GM10847 (cell line): ENCODE data around the gene PRDX6.

Experiments
- POLR2A ChIP-seq: IDR thresholded peaks from 2 replicates; pipeline ENCODE4 v1.6.1; 2011; ENCODE audit not compliant: insufficient read length; ENCODE audit errors: extremely low read depth

The PRDX6 gene

DNA sequence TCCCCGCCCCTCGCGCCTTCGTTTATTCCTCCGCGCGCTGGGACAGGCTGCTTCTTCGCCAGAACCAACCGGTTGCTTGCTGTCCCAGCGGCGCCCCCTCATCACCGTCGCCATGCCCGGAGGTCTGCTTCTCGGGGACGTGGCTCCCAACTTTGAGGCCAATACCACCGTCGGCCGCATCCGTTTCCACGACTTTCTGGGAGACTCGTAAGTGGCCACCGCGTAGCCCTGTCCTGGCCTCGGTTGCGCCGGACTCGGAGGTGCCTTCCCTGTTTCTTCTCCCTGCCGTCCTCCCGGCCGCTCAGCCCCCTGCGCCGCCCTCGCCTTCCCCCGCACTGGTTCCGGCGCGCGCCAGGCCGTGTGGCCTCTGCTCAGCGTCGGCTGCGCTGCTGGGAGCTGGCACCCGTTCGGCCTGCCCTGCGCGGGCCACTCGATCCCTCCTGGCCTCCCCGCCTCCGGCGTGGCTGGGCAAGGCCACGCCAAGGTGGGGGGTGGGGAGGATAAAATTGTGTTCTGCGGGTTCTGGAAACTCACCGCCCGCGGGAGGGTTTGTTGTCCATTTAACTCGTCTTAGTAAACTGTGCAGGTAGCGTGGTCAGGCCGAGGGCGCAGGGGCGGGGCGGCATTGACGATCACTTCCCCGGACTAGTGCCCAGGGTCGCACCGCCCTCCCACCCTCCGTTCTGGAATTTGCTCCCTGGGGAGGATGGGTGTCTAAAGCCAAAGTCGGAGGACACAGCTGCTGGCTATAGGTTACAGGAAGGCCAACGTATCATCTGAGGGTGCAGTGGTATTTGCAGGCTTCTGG, at the start of gene PRDX6:
Gene PRDX6 (plus strand): TSS at position 50 of the 808 bp plus-strand sequence. CDS start 63 bp downstream, at position 113.
- TF ChIP-seq POLR2A, result peak; percentile 68

- no peak for TF ChIP-seq POLR2A
These were observed 47.4 kb upstream of the PRDX6 start for GRCh38 chr1:173429471-173430402.

GRCh38 chr1:173430677-173431303, 46.3 kb upstream of the PRDX6 start:
- no peak for TF ChIP-seq POLR2A

DNA sequence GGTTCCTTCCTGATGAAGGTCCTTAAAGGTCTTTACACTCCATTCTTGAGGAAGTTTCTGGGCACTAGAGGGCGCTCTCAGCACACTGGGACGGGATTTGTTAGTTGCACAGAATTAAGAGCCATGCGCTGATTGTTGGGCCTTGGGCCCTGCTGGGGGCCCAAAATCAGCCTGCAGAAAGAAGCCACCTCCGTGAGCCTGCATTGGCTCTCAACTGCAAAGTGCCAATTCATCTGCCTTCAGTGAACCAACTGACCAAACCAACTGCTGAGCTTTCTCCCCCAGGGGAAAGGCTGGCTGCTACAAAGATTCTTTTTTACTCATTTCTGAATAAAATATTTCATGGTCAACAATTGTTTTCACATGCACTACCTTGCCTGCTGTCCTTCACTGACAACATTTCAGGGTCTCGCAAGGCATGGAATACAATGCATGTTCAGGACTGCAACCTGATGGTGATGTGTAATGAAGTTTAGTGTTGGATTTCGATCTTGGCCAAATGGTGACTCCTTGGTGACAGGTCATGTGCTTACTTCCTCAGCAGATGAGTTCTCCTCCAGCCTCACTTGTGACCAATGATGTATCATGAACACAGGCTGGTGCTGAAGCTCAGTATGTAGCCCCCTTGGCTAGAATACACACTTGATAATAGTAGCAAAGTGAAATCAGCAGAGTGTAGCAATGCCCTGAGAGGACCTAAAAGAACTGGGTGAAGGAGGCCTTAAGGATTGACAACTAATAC, 45.7 kb upstream of the PRDX6 start:
- no peak for TF ChIP-seq POLR2A

GRCh38 chr1:173432331-173432730, 44.8 kb upstream of the PRDX6 start:
- no peak for TF ChIP-seq POLR2A

GRCh38 chr1:173433751-173434326, 43.3 kb upstream of the PRDX6 start:
- TF ChIP-seq POLR2A, result no peak

DNA sequence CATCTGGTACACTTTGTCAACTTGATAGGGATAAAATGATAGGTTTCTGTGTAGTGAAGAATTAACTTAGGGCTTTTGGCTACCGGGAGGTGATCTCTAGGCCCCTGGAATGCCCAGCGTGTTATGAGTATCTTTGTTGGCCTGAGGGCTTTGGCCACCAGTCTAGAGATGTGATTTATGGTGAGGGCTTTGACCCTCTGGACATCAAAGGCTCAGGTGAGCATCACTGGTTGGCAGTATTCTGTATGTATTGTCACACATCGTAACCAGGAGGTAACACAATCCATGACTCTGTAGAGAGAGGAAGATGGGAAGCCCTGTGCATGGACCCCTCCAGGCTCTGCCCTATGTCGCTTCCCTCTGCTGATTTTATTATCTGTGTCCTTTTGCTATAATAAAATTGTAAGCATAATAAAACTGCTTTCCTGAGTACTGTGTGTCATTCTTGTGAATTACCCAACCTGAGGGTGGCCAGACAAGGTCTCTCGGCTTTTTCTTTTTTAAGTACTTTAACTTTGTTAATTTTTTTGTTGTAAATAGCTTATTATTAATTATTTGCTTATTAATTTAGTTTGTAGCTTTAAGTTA, 40.2 kb upstream of the PRDX6 start:
- TF ChIP-seq POLR2A, result no peak

GRCh38 chr1:173438675-173439074, 38.5 kb upstream of the PRDX6 start:
- TF ChIP-seq POLR2A, result no peak

- TF ChIP-seq POLR2A, result no peak
These were observed 36.7 kb upstream of the PRDX6 start for GRCh38 chr1:173440430-173440829.

- TF ChIP-seq POLR2A, result no peak
These were observed 32.4 kb upstream of the PRDX6 start for GRCh38 chr1:173444757-173445156.

GRCh38 chr1:173445164-173445563, 32.0 kb upstream of the PRDX6 start:
- TF ChIP-seq POLR2A, result no peak

GRCh38 chr1:173445656-173446055, 31.5 kb upstream of the PRDX6 start:
- no peak for TF ChIP-seq POLR2A

DNA sequence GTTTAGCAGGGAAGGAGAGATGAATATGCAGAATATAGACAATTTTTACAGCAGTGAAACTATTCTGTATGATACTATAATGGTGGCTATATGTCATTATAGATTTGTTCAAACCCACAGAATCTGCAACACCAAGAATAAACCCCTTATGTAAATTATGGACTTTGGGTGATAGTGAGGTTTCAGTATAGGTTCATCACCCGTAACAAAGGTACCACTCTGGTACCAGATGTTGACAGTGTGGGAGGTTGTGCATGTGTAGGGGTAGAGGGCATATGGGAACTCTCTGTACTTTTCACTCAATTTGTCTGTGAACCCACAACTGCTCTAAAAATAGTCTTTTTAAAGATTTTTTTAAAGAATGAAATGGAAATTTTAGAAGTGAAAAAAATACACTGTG, 29.9 kb upstream of the PRDX6 start:
- TF ChIP-seq POLR2A, result no peak

DNA sequence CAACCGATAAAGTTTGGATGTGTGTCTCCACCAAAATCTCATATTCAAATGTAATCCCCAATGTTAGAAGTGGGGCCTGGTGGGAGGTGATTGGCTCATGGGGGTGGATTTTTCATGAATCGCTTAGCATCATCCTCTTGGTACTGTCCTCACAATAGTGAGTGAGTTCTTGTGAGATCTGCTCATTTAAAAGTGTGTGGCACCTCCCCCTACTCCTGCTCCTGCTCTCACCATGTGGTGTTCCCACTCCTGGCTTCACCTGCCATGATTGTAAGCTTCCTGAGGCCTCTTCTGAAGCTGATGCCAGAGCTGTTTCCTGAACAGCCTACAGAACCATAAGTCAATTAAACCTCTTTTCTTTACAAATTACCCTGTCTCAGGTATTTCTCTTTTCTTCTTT, 28.2 kb upstream of the PRDX6 start:
- TF ChIP-seq POLR2A, result no peak
